Skeletal muscle cell (primary cell): ENCODE data around the gene DENND1A.

Source experiments
- DNase-seq: peaks from one replicate; pipeline ENCODE4 v3.0.0-alpha.2; 2010; ENCODE audit warnings: low read depth
- H3K4me3 ChIP-seq: 2 replicates; pipeline ENCODE4 v1.5.1; 2011; ENCODE audit warnings: low read depth, mild to moderate bottlenecking, control low read depth, low read length, moderate library complexity

DENND1A gene

GRCh38 chr9:123353984-123354591, 575.8 kb downstream of the DENND1A start:
- no peak for DNase-seq
- H3K4me3 ChIP-seq, result no peak overlapping the region

- H3K4me3 ChIP-seq, result no peak overlapping the region
- DNase-seq, result no peak
These were observed 576.9 kb downstream of the DENND1A start for GRCh38 chr9:123353041-123353440.

GRCh38 chr9:123350590-123351310, 579.2 kb downstream of the DENND1A start:
- DNase-seq, result no peak
- H3K4me3 ChIP-seq, result no peak overlapping the region

GRCh38 chr9:123349691-123350480, 580.0 kb downstream of the DENND1A start:
- H3K4me3 ChIP-seq, result no peak overlapping the region
- no peak for DNase-seq

DNA sequence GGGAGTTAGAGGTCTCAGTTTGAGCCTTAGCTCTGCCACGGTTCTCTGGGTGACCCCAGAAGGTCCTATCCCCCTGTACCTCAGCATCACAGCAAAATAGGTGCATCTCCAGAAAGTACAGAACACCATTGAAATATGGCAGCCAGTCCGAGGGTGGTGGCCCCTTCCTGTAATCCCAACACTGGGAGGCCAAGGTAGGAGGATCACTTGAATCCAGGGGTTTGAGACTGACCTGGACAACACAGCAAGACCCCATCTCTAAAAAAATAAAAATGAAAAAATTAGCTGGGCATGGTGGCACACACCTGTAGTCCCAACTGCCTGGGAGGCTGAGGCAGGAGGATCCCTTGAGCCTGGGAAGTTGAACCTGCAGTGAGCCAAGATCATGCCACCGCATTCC, 580.9 kb downstream of the DENND1A start:
- no peak overlapping the region for H3K4me3 ChIP-seq
- no peak for DNase-seq

- no peak for DNase-seq
- no peak overlapping the region for H3K4me3 ChIP-seq
These were observed 581.5 kb downstream of the DENND1A start for GRCh38 chr9:123348317-123348992.

- DNase-seq, result no peak
- H3K4me3 ChIP-seq, result no peak overlapping the region
These were observed 582.5 kb downstream of the DENND1A start for GRCh38 chr9:123347289-123348060.

DNA sequence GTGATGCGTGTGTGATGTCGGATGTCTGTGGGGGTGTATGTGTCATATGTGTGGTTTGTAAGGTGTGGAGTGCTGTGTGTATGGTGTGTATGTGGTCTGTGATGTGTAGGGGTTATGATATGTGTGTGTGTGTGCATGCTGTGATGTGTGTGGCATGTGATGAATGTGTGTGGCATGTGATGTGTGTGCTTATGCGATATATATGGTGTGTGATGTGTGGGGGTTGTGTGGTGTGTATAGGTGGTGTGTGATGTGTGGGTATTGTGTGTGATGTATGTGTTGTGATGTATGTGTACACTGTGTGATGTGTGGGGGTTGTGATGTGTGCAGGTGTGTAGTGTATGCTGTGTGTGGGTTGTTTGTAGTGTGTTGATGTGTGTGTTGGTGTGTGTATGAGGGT, 583.1 kb downstream of the DENND1A start:
- no peak overlapping the region for H3K4me3 ChIP-seq
- no peak for DNase-seq

DNA sequence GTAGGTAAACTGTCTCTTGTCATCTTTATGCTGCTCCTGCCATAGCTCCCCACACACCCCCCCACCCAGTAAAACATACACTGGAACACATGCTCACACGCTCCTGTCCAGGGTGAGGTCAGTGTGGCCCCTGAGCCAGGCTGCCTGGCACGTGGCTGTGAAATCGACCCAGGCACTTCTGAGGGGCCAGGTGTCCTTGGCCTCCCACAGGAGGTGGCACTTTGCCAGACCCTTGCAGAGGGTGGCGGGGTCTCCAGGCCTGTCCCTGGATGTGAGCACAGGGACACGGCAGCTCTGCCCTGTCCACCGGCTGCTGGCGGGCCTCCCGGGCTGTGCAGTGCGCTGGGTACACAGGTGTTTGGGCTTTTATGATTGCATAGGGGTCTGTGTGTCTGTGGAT, 583.9 kb downstream of the DENND1A start:
- no peak for DNase-seq
- no peak overlapping the region for H3K4me3 ChIP-seq

DNA sequence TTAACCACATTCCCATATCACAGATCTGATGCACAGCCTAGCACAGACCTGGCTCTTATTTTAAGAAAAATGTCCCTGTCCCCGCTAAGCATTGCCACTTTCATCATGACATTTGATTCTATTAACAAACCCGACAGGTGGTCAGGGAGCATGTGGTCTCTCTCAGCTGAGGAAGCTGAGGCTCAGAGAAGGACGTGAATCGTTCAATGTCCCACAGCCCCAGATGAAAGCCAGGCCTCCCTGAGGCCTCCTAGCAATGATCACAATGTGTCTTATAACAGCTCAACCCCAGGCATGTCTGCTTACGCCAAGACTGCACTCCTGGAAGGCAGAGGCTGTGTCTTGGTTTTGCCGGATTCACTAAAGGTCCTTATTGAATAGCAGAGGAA, 584.4 kb downstream of the DENND1A start:
- no peak for DNase-seq
- no peak overlapping the region for H3K4me3 ChIP-seq

GRCh38 chr9:123344192-123344949, 585.6 kb downstream of the DENND1A start:
- DNase-seq, result no peak
- no peak overlapping the region for H3K4me3 ChIP-seq

DNA sequence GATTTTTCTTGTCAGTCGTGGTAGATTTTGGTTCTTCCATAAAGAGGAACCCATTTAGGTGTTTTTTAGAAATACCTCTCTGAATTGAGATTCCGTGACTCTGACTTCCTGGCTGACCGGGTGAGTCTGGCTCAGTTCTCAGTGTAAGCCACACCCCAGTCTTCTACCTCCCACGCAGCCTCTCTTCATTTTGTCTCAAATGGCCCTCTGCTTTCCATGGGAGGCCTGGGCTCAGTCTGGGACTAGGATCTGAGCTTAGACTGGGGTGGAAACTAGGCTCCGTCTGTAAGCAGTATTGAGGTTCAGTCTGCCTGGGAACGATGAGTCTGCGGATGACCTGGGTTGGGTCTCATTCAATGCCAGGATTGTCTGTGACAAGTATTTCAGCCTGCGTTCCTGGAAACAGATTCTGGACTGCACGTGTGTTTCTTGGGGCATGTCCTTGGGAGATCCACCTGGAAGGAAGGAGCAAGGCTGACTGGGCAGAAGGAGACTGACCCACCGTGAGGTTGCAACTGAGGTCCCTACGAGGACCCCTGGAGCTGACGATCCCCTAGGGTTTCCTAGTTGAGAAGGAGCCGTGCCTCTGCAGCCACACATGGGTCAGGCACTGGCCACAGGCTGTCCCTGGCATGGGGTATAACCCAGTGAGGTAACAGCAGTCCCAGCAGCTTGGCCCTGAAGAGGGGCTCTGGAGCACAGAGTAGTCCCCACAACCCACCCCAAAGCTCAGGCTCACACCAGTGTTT, 586.3 kb downstream of the DENND1A start:
- DNase-seq, result no peak
- no peak overlapping the region for H3K4me3 ChIP-seq

GRCh38 chr9:123342247-123342646, 587.7 kb downstream of the DENND1A start:
- DNase-seq, result no peak
- no peak overlapping the region for H3K4me3 ChIP-seq

GRCh38 chr9:123341816-123342215, 588.1 kb downstream of the DENND1A start:
- H3K4me3 ChIP-seq, result no peak overlapping the region
- DNase-seq, result no peak

DNA sequence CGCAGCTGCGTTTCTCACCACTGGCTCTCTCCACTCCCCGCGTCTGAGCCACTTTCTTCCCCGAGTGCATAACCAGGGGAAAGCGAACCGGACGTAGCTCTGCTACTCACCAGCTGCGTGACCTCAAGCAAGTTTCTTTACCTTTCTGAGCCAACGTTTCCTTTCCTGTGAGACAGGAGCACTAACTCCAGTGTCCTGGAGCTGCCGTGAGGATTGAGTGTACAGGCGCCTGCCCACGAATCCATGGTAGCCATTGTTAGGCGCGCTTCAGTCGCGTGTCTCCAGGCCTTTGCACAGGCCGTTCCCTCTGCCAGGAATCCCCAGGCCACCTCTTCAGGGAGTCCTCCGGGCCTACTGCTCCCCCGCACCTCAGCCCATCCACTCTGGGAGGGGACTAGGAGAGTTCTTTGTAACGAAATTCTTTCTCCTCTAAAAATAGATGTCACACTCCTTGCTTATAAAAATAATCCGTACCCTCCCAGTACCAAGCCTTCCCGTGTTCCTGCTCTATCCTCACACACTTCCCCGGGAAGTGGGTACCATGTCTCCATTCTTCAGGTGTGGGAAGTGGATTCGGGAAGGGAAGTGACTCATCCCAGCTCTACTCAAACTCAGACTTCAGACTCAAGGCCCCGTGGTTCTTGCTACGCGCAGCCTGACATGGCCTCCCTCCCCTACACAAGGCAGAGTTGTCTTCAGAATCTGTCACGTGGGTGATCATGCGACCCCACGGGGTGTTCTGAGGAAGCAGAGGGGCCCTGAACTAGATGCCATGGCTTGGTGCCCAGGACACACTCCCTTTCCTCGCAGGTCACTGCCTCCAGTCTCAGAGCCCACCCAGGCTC, 590.0 kb downstream of the DENND1A start:
- no peak overlapping the region for H3K4me3 ChIP-seq
- no peak for DNase-seq

DNA sequence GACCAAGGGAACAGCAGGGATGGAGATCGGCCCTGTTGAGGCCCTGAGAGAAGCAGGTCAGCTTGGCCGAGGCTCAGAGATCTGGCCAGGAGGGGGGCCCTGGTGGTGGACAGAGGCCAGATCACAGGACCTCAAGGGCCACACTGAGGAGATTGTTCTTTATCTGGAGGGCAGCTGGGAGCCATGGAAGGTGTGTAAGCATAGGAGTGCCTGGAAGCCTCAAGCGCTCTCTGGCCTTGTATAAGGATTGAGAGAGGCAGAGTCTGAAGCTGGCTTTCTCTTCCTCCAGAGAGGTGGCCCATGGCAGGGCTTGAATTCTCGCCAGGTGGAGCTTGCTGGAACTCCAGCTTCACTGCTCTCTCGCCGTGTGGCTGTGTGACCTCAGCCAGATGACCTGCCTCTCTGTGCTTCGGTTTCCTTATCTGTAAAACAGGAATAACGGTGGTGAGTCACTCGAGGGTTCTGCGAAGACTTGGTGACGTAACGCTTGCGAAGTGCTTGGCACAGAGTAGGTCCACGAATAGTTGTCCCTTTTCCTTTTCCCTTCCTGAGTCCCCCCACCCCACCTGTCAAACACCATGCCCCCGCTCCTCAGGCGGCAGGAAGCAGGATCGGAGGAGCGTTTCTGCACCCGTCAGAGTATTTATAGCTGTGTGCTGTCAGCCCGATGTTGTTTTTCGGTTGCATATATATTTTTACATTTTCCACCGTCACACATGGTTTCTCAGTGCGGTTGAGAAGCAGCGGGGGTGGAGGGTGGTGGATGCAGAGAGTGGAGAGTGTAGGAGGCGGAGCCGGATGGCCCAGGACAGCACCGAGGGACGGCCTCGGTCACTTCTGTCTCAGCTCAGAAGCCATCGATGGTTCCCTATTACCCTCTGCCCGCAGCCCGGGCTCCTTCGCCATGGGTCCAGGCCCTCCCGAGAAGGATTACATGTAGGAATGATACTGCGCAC, 590.9 kb downstream of the DENND1A start:
- DNase-seq, result no peak
- no peak overlapping the region for H3K4me3 ChIP-seq
